Smooth muscle cell (in vitro differentiated cells): ENCODE data around the gene RSPO4. TPM values are rescaled to one million over a fixed set of nuclear protein-coding genes. Genes with fewer than 3 reads are reported as not detected.

ENCODE experiments used
- DNase-seq: peaks from one replicate; lab custom pipeline; 2025; ENCODE audit not compliant: unreplicated experiment; lab: John Stamatoyannopoulos, UW
- H2AFZ ChIP-seq: fragments of 200-600 bp; sonication (generic); 2 replicates; pipeline ENCODE4 v1.6.0; 2016; ENCODE audit warnings: antibody characterized with exemption, low read depth, mild to moderate bottlenecking
- H3F3A ChIP-seq: fragments of 200-600 bp; sonication (generic); 2 replicates; pipeline ENCODE4 v1.6.0; 2017; ENCODE audit warnings: antibody characterized with exemption, low read depth
- H3K27ac ChIP-seq: fragments of 200-600 bp; sonication (generic); 2 replicates; pipeline ENCODE4 v1.5.1; 2016; ENCODE audit warnings: low read depth, mild to moderate bottlenecking
- H3K27me3 ChIP-seq: fragments of 200-600 bp; sonication (generic); 2 replicates; pipeline ENCODE4 v1.6.1; 2016; ENCODE audit warnings: low read depth, mild to moderate bottlenecking
- H3K36me3 ChIP-seq: fragments of 200-600 bp; sonication (generic); 2 replicates; pipeline ENCODE4 v1.5.1; 2016; ENCODE audit warnings: low read depth
- H3K4me1 ChIP-seq: fragments of 200-600 bp; sonication (generic); 2 replicates; pipeline ENCODE4 v1.5.1; 2016; ENCODE audit warnings: low read depth
- H3K4me2 ChIP-seq: fragments of 200-600 bp; sonication (generic); 2 replicates; pipeline ENCODE4 v1.6.0; 2016; ENCODE audit warnings: mild to moderate bottlenecking
- H3K4me3 ChIP-seq: fragments of 200-600 bp; sonication (generic); 2 replicates; pipeline ENCODE4 v1.5.1; 2016; ENCODE audit warnings: mild to moderate bottlenecking
- H3K79me2 ChIP-seq: fragments of 200-600 bp; sonication (generic); 2 replicates; pipeline ENCODE4 v1.6.0; 2016; ENCODE audit warnings: low read depth, mild to moderate bottlenecking
- H3K9ac ChIP-seq: fragments of 200-600 bp; sonication (generic); 2 replicates; pipeline ENCODE4 v1.6.0; 2016; ENCODE audit warnings: low read depth
- H3K9me3 ChIP-seq: fragments of 200-600 bp; sonication (generic); replicated peaks from 2 replicates; pipeline ENCODE4 v1.5.1; 2016; ENCODE audit warnings: low read depth
- H4K20me1 ChIP-seq: fragments of 200-600 bp; sonication (generic); 2 replicates; pipeline ENCODE4 v1.6.0; 2016; ENCODE audit warnings: low read depth
- WGBS: methylation state at CpG from one replicate; pipeline ENCODE4 v1.1.7; 2016; ENCODE audit warnings: low lambda C conversion rate; 5-methylcytosine and 5-hydroxymethylcytosine counted together
- polyA plus RNA-seq: library from polyadenylated mRNA; unstranded; fragments of >200 nt; fragmentation: Nextera tagmentation; extraction: Ambion mirVana; gene quantifications from 2 replicates; pipeline ENCODE4 v1.2.1, GENCODE V29; 2016
- total RNA-seq: library from RNA; depleted of rRNA; stranded (reverse); fragments of >200 nt; gene quantifications from 2 replicates; pipeline ENCODE4 v1.2.3, GENCODE V29; 2014
- TF ChIP-seq, protein P1 (sequence below): fragments of 200-600 bp; sonication (generic); IDR thresholded peaks from 2 replicates; pipeline ENCODE4 v1.5.1; 2017; ENCODE audit warnings: borderline replicate concordance, mild to moderate bottlenecking, antibody characterized with exemption; ENCODE audit not compliant: insufficient read depth, poor library complexity, severe bottlenecking

Gene RSPO4
- total and polyA plus RNA-seq, 2 experiments from 2014 or later, result 1.3 to 5.0 TPM

DNA sequence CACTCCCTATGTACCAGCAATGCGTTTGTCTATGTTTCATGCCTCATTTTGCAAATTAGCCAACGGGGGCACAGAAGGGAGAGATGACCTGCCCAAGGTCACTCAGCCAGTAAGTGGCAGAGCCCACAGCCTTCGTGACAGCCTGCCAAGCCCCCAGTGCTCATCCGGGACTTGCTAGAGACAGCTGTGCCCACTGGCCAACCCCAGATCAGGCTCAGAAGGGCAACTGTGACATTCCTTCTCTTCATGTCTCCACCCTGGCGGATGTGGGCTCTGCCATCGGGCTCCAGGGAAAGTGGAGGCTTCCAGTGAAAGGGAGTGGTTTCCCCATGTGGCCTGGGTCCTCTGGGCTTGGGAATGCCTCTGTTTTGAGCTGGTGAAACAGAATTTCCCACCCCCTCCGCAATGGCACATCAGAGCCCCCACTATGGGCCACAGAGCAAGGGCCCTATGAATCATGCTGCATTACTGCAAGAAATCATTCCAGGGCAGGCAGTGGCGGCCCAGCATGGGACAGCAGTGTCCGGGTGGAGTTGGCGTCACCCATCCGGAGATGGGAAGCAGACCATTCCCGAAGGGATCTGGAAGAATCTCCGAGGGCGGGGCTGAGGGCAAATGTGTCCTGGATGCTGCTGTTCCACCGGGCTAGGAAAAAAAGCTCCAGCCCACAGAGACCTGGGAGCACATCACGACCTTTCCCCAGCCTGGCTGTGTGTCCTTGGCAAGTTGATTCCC lies 9.1 kb downstream of the RSPO4 start:
- TF ChIP-seq, protein P1, sequence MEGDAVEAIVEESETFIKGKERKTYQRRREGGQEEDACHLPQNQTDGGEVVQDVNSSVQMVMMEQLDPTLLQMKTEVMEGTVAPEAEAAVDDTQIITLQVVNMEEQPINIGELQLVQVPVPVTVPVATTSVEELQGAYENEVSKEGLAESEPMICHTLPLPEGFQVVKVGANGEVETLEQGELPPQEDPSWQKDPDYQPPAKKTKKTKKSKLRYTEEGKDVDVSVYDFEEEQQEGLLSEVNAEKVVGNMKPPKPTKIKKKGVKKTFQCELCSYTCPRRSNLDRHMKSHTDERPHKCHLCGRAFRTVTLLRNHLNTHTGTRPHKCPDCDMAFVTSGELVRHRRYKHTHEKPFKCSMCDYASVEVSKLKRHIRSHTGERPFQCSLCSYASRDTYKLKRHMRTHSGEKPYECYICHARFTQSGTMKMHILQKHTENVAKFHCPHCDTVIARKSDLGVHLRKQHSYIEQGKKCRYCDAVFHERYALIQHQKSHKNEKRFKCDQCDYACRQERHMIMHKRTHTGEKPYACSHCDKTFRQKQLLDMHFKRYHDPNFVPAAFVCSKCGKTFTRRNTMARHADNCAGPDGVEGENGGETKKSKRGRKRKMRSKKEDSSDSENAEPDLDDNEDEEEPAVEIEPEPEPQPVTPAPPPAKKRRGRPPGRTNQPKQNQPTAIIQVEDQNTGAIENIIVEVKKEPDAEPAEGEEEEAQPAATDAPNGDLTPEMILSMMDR, result no peak
- no peaks in the 10 kb centered on the region for H3K9me3 ChIP-seq
- no peak overlapping the region for H2AFZ ChIP-seq
- no peaks in the 10 kb centered on the region for H3F3A ChIP-seq
- no peaks in the 10 kb centered on the region for H4K20me1 ChIP-seq
- H3K36me3 ChIP-seq, result no peaks in the 10 kb centered on the region
- no peak overlapping the region for H3K4me3 ChIP-seq
- H3K27ac ChIP-seq, result no peak overlapping the region
- DNase-seq, result no peak
- H3K79me2 ChIP-seq, result no peaks in the 10 kb centered on the region
- 74% methylated on average over 16 of the region's 16 CpGs for WGBS
- H3K4me2 ChIP-seq, result no peak overlapping the region
- H3K27me3 ChIP-seq, result no peaks in the 10 kb centered on the region
- no peak overlapping the region for H3K9ac ChIP-seq
- no peaks in the 10 kb centered on the region for H3K4me1 ChIP-seq

DNA sequence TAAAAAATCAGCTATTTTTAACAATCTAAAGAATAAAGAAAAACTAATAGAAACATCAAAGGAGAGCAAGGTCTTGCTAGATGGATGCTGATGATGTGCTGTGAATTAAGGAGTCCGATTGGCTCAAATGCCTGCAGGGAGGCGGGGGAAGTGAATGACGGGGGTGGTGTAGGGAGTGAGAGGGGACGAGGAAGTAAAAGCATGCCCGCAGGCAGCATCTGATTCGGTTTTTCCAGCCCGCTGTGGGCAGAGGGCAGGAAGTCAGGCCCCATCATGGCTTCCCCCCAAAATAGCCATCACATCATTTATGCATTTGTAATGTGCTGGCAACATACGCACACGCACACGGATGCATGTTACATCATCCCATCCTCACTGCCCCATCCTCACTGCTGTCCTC lies 10.3 kb downstream of the RSPO4 start:
- Histone ChIP-seq H3K27me3 (no peaks in the 10 kb centered on the region), H3K9ac (no peak overlapping the region), H2AFZ (no peak overlapping the region), H3K4me1 (no peaks in the 10 kb centered on the region), H4K20me1 (no peaks in the 10 kb centered on the region), H3K27ac (no peak overlapping the region), H3K36me3 (no peaks in the 10 kb centered on the region), H3K4me2 (no peak overlapping the region), H3K9me3 (no peaks in the 10 kb centered on the region), H3K4me3 (no peak overlapping the region), H3K79me2 (no peaks in the 10 kb centered on the region), H3F3A (no peaks in the 10 kb centered on the region)
- TF ChIP-seq, protein P1, result no peak
- WGBS, result 82% methylated on average over 10 of the region's 10 CpGs
- no peak for DNase-seq

DNA sequence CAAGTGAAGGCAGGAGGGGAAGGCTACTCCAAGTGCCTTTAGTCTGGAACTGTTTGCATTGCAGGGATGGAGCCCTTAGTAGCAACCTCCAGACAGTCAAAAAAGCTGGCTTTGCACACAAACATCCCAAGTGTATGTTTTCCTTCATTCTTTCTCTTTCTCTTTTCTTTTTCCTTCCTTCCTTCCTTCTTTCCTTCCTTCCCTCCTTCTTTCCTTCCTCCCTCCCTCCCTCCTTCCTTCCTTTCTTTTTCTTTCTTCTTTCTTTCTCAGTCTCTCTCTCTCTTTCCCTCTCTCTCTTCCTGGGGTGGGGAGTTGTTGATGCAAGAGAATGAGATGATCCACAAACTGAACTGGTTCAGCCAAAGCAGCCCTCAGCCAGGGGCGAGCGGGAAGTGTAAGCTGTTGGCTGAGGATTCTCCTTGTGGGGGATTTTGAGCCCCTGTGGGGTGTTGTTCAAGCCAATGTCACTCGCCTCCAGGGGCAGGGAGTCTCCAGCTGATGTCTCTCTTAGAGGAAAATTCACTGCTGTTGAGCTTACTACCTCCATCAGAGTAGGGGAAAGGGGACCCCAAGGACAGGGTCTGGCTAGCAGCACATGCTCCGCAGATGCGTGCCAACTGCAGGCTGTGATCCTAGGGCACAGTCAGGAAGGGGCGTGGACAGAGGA lies 11.7 kb downstream of the RSPO4 start:
- WGBS, result 86% methylated on average over 6 of the region's 6 CpGs
- no peaks in the 10 kb centered on the region for H3K36me3 ChIP-seq

More for the DNA sequence above, 11.7 kb downstream of the RSPO4 start:
- Histone ChIP-seq H3K79me2 (no peaks in the 10 kb centered on the region), H3K4me2 (no peak overlapping the region), H2AFZ (no peak overlapping the region), H3K4me1 (no peaks in the 10 kb centered on the region), H3K27ac (no peak overlapping the region), H3K4me3 (no peak overlapping the region), H3F3A (no peaks in the 10 kb centered on the region), H3K9ac (no peak overlapping the region), H4K20me1 (no peaks in the 10 kb centered on the region), H3K27me3 (no peaks in the 10 kb centered on the region), H3K9me3 (no peaks in the 10 kb centered on the region)
- no peak for DNase-seq
- TF ChIP-seq, protein P1, result no peak
